ENCODE measurements around the gene CYREN. TPM values are rescaled to one million over a fixed set of nuclear protein-coding genes. Genes with fewer than 3 reads are reported as not detected.

CYREN gene
- total and polyA plus RNA-seq, 9 of the 15 experiments (the other 6 are each of a cell fraction or from before 2014, with no cell fraction given) = 13.9 to 108 (median 88.8) TPM

DNA sequence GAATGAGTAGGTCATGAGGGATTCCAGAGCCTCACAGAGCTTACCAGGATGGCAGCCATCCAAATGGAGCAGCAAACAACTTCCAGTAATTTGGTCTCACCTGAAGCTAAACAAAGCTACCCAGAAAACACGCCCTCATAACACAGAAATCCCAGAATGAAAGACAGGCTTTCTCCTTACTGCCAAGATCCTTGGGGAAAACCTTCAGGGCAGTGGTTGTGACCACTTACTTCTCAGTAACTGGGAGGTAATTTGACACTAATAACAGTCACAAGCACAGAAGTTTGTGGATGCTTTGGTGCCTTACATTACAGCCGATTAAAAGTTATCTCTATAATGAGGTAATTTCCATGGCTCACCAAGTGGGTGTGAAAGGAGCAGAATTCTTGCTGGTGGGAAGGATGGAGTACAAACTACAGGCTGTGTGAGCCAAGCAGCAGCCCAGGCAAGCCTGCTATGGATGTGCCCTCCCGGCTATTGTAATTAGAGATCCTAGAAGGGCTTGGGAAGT, 30.4 kb upstream of the CYREN start:
- H3K9me3 ChIP-seq (replicated peaks; ENCODE audit: control insufficient read depth, insufficient read depth, low read depth, low read length) = no peaks in the 10 kb centered on the region
- ATAC-seq = no peak
- FAIRE-seq = no peak
- H3K36me3 ChIP-seq (ENCODE audit: control insufficient read depth, insufficient read depth, low read length) = peaks cover 40% of the 10 kb centered on the region; the same call in 2 of the 3 replicates
- no peak overlapping the region for H2AFZ ChIP-seq (ENCODE audit: low read depth, low read length)
- no peaks in the 10 kb centered on the region for H3K27me3 ChIP-seq (ENCODE audit: control insufficient read depth in 2 of 2, insufficient read depth in 2 of 2, low read length in 2 of 2)
- no peaks in the 10 kb centered on the region for H3K4me1 ChIP-seq (replicated peaks in 1 of 2; ENCODE audit: control insufficient read depth in 2 of 2, insufficient read depth in 2 of 2, low read length in 2 of 2)
- no peak for DNase-seq (ENCODE audit: extremely low read depth in 1 of 4, low spot score in 3 of 4)
- H3K4me3 ChIP-seq = no peak overlapping the region
- intact Hi-C loops (cut with micrococcal nuclease) = no loop called here
- WGBS (ENCODE audit: insufficient coverage, low coverage, missing lambda C conversion rate) = 54% methylated on average over 3 of the region's 3 CpGs
- CTCF ChIA-PET (ENCODE audit: low intra/inter-chr PET ratio) = no interaction called here
- no TSS peak for BruUV-seq (replicated peaks)
- in situ Hi-C loops (cut with MboI) = no loop called here
- H3K27ac ChIP-seq (ENCODE audit: extremely low read depth, low read depth, low read length) = no peak overlapping the region
- POLR2A ChIA-PET = interaction anchor here (0.9 kb wide), 1 partner anchor 9 kb away, joined by 3 read pairs; no protein-coding TSS in a partner anchor
- no peak for TF ChIP-seq ZNF274 (IDR thresholded peaks at IDR 0.05; ENCODE audit: borderline replicate concordance, low read depth, low read length)
- no peak for TF ChIP-seq POLR2B (IDR thresholded peaks at IDR 0.05; ENCODE audit: low read depth, partially characterized antibody)
- TF ChIP-seq, protein P1, sequence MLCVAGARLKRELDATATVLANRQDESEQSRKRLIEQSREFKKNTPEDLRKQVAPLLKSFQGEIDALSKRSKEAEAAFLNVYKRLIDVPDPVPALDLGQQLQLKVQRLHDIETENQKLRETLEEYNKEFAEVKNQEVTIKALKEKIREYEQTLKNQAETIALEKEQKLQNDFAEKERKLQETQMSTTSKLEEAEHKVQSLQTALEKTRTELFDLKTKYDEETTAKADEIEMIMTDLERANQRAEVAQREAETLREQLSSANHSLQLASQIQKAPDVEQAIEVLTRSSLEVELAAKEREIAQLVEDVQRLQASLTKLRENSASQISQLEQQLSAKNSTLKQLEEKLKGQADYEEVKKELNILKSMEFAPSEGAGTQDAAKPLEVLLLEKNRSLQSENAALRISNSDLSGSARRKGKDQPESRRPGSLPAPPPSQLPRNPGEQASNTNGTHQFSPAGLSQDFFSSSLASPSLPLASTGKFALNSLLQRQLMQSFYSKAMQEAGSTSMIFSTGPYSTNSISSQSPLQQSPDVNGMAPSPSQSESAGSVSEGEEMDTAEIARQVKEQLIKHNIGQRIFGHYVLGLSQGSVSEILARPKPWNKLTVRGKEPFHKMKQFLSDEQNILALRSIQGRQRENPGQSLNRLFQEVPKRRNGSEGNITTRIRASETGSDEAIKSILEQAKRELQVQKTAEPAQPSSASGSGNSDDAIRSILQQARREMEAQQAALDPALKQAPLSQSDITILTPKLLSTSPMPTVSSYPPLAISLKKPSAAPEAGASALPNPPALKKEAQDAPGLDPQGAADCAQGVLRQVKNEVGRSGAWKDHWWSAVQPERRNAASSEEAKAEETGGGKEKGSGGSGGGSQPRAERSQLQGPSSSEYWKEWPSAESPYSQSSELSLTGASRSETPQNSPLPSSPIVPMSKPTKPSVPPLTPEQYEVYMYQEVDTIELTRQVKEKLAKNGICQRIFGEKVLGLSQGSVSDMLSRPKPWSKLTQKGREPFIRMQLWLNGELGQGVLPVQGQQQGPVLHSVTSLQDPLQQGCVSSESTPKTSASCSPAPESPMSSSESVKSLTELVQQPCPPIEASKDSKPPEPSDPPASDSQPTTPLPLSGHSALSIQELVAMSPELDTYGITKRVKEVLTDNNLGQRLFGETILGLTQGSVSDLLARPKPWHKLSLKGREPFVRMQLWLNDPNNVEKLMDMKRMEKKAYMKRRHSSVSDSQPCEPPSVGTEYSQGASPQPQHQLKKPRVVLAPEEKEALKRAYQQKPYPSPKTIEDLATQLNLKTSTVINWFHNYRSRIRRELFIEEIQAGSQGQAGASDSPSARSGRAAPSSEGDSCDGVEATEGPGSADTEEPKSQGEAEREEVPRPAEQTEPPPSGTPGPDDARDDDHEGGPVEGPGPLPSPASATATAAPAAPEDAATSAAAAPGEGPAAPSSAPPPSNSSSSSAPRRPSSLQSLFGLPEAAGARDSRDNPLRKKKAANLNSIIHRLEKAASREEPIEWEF (CRISPR knock-in tag; IDR thresholded peaks at IDR 0.05) = no peak
- TF ChIP-seq ERF (CRISPR knock-in tag; IDR thresholded peaks at IDR 0.05) = no peak
- no peak for TF ChIP-seq LEF1 (IDR thresholded peaks at IDR 0.05)
- no peak for TF ChIP-seq XRCC4 (IDR thresholded peaks at IDR 0.05; ENCODE audit: extremely low read depth, insufficient read depth, insufficient read length)
- no peaks in the 10 kb centered on the region for H3K79me2 ChIP-seq (ENCODE audit: control insufficient read depth, insufficient read depth, low read length)
- no peak overlapping the region for H3K4me2 ChIP-seq (ENCODE audit: insufficient read depth, low read length)
- H4K20me1 ChIP-seq (replicated peaks; ENCODE audit: control insufficient read depth, insufficient read depth, low read length) = no peaks in the 10 kb centered on the region
- H3K9me1 ChIP-seq (ENCODE audit: control insufficient read depth, insufficient read depth, low read length) = no peaks in the 10 kb centered on the region
- no peak overlapping the region for H3K9ac ChIP-seq (ENCODE audit: insufficient read depth in 1 of 2, low read depth in 2 of 2, low read length in 2 of 2)
